Right ventricle myocardium superior (tissue), 1 donor: ENCODE results near the gene DOK7. TPM values are rescaled to one million over a fixed set of nuclear protein-coding genes. Genes with fewer than 3 reads are reported as not detected.

Experiments
- ATAC-seq: fragments of 200-7000 bp; cut with Tn5 transposase; one replicate; pipeline ENCODE4 v1.9.1; 2020; ENCODE audit warnings: mild to moderate bottlenecking; ENCODE audit not compliant: poor library complexity
- DNase-seq: peaks from one replicate; pipeline ENCODE4 v3.0.0-alpha.2; 2020
- intact Hi-C: fragments of 100-400 bp; cut with DNase I; formaldehyde crosslinking; loops from one replicate; pipeline ENCODE4 v1.11.2; 2022
- total RNA-seq: library from RNA; stranded (reverse); fragmentation: NEBNext Ultra II Directional; extraction: Animal tissue kit (Norgen Biotek cat#: 25700); gene quantifications from one replicate; pipeline ENCODE4 v1.2.1, GENCODE V29; 2021
- donor health status: DM: no; HTN: yes; CAD: no; lungs with severe emphysema.

DOK7 gene
- total RNA-seq, 1 donor from 2014 or later, result 33.7 TPM

DNA sequence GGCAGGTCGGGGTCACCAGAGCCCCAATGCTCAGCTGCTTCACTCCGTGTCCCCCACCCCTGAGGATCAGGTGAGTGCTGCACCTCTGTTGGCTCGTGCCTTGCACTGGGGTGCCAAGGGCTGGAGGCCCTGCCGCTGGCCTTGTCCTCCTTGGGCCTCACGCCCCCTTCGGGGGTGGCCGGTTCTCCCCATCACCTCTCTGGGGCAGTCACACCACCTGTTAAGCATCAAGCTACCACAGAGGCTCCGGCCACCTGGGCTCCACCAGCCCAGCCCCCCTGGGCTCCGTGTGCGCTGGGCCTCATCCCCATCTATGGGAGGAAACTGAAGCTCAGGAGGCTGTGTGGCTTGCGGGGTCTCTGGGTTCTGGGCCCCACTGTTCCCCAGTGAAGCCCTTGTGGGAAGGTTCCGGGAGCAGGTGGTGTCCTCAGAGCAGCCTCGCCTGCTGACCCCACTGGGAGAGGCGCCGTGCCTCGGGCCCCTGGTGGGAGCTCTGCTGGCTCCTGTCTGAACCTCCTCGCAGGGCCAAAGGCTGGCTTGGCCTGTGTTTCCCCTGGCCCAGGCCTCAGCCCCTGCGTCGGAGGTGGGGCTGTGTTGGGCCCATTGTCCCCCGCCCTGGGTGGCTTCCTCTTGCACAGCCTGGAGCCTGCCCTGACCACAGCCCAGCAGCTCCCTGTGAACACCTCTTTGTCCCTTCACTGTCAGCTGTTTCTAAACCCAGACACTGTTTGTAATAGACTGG is 30.8 kb downstream of the DOK7 start:
- ATAC-seq, result no peak
- intact Hi-C loops, result no loop called here
- DNase-seq, result no peak

DNA sequence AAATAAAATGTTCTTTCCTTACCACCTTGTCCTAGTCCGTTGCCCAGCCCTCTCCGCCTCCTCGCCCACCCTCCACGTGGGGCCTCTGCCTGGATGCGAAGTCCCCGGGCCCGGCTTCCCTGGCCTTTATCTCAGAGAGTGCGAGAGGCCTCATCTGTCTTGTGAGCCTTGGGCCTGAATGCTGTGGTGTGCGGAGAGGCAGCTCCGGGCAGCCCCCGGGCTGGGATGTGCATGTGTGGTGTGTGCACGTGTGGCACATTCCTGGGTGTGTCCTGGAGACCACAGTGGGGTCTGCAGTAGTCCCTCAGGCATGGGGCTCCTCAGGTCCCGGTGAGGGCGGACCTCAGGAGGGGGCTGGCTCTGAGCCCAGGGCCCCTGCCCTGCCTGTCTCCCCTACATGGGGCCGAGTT is 31.4 kb downstream of the DOK7 start:
- ATAC-seq (no peak), DNase-seq (no peak)
- intact Hi-C loops, result no loop called here

DNA sequence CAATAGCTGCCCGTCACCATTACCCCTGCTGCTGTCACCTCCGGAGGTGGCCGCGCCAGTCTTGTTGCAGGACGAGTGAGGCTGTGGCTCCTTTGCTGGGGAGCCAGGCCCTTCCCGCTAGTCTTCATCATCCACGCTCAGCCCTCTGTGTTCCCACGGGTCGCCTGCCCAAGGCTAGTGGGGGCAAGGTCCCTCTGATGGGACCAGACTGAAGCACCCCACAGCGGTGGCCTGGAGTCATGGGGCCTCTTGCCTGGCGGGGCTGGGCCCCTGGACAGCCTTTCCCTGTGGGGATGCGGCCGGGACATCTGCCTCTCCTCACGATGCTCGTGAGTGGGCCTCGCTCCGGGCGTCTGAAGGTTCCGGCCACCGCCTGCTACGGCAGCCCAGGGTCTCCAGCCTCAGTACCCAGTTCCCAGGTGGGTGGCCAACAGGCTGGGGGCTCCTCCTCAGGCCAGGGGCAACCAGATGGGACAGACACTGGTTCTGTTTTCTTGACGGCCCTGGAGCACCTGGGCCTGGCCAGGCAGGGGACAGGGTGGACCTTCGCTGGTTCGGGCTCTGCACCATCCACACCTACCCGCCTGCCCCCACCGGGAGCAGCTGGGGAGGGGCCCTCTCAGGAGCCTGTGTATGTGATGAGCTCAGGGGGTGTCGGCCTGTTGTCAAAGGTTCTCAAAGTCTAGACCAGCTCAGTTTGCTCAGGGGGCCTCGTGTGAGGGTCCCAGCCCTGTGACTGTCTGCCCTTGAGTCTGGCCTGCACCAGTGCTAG is 32.3 kb downstream of the DOK7 start:
- no peak for DNase-seq
- no peak for ATAC-seq
- intact Hi-C loops, result no loop called here

DNA sequence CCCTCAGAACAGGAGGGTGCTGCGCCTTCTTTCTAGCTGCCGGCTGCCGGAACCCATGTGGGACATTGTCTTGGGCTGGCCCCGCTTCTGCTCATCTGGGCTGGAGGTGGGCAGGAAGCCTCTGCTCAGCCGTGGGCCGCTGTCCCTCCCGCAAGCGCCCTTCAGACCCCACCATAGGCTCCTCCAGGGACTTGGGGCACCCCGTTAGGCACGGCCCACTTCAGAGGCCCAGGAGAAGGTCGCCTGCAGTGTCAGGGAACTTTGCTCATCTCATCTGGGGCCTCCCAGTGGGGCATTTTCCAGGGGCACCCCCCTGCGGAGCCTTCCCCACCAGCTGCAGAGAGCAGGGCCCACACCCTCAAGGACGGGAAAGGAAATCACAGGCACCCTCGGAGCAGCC is 32.9 kb downstream of the DOK7 start:
- ATAC-seq (no peak), DNase-seq (no peak)
- intact Hi-C loops, result no loop called here

DNA sequence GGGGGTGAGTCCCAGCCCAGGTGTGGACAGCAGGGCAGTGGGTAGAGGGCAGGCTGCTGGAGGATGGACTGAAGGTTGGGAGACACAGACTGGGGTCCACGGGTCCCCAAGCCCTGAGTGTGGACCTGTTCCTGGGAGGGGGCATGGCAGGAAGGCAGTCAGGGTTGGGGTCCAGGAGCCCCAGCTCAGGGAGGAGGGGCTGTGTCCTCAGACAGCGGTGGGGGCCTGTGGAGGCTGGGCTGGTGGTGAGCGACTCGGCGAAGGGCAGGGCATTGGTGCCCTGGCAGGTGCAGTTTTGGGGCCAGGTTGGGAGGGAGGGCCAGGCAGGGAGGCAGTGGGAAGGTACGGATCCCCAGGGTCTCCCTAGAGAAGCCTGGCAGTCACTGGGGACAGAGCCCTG is 34.0 kb downstream of the DOK7 start:
- ATAC-seq, result no peak
- intact Hi-C loops, result no loop called here
- no peak for DNase-seq

DNA sequence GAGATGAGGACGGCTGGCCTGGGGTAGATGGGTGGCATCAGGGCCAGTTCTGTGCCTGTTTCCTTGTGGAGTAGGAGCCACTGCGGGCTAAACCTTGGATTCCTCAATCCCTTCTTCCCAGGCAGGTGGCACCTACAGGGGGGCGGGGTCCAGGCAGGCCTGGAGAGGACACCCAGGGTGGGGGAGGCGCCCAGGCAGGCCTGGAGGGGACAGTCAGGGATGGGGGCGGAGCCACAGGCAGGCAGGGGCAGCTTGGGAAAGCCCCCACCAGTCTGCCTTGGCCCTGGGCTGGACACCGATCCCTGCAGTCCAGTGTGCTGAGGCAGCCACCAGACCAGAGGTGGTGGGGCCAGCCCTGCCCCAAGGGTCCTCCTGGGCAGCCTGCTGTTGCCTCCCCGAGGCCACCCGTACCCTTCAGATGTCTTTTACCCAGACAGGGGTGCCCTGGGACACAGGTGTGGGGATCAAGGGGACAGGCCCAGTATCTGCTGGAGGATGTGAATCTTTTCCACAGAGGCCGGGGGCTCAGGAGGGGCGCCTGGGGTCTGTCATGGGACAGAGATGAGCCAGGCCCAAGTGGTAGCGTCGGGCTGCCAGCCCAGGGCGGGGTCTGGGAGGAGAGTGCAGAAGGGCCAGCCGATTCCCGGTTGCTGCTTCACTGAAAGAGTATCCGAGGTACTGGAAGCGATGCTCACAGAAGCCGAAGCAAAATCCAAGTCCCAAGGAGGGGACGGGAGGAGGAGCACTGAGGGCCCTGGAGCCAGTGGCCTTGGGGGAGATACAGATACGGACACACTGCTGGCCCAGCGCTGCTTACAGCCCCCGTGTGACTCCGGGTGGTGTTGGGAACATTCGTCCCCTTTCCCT is 34.6 kb downstream of the DOK7 start:
- DNase-seq, result no peak
- no peak for ATAC-seq
- intact Hi-C loops, result no loop called here

DNA sequence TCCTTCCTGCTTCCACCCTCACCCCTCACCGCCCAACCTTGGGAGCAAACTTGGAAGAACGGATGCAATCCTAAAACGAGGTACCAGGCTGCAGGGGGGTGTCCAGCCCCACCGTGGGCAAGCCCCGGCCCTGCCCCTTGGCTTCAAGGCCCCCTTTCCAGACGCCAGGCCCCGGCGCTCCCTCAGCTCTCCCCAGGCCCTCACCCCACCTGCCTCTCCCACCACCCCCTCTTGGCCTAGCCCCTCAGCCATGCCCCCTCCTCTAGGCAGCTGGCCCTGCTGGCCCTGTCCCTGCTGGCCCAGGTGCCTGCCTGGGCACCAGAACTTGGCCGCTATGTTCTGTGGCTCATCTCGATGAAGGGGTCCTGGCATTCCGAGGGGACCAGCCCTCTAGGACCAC is 35.3 kb downstream of the DOK7 start:
- intact Hi-C loops, result no loop called here
- ATAC-seq (no peak), DNase-seq (no peak)

DNA sequence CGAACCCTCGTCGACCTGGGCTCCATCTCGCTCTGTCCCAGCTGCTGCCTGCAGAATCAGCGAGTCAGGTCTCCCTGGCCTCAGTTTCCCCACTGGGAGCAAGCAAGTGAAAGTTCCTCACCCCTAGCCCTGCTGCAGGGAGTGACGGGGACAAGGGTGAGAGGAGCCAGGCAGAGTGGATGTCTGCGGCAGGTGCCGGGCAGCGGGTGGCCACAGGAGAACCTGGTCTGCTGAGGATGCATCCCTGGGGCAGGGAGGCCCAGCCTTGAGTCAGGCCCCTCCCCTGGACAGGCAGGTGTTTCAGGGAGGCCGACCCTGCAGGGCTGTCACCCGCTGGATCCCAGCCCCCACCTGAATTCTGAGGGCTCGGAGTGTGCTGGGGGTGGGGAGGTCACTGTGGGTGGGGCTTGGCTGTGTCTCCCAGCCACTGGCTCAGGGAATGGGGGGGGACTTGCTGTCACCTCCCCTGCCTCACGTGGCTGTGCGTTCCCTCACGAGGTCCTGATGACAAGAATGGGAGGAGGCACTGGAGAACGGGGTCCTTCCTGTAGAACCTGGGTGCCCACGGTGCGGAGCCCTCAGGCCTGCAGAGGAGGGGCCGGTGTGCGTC is 35.9 kb downstream of the DOK7 start:
- ATAC-seq, result no peak
- intact Hi-C loops, result no loop called here
- no peak for DNase-seq

DNA sequence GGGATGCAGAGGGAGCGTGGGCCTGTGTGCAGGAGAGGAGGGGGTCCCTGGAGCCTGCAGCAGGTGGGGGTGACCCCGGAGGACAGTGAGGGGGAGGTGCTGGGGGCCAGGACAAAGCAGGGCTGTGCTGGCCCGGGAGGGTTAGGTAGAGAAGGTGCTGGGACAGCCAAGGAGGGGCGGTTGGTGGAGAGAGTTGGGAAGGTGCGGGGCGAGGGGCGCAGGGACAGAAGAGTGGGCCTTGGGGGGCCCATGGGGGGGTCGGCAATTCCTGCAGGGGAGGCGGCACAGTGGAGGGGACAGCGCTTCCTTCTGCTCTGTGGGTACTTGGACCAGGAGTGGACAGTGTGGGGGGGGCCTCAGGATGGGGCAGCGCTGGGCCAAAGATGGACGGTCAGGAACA is 36.6 kb downstream of the DOK7 start:
- intact Hi-C loops, result no loop called here
- DNase-seq, result no peak
- ATAC-seq, result no peak

DNA sequence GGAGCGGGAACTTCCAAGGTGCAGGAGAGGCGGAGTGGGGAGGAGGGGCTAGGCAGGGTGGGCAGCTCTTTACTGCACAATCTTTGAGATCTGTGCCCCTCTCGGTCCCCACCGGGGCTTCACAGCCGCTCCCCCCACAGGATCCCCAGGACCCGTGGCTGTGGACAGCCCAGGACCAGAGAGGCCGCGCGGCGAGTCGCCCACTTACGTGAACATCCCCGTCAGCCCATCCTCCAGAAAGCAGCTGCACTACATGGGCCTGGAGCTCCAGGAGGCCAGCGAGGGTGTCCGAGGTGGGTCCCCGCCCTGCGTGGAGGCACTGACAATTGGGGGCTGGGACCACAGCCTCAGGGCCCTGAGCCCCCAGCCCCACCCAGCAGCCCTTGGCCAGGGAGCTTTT is 37.0 kb downstream of the DOK7 start:
- no peak for DNase-seq
- ATAC-seq, result no peak
- intact Hi-C loops, result no loop called here

DNA sequence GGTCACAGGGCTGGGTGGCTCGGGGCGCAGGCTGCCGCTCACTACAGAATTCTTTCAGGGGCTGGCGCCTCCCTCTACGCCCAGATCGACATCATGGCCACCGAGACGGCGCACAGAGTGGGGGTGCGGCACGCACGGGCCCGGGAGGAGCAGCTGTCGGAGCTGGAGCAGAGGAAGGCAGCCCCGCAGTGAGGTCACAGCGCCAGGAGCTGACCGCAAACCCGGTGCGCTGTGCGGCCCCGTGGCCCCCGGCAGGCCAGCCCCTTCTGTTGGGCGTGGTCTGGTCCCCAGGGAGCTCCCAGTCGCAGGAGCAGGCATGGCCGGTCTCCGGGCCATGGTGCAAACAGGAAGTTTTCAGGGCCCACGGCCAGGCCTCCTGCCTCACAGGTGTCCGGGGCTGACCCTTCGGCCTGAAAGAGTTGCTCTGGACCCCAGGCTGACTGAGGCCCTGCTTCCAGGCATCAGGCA is 37.6 kb downstream of the DOK7 start:
- ATAC-seq (peak; percentile 3), DNase-seq (no peak)
- intact Hi-C loops, result no loop called here

DNA sequence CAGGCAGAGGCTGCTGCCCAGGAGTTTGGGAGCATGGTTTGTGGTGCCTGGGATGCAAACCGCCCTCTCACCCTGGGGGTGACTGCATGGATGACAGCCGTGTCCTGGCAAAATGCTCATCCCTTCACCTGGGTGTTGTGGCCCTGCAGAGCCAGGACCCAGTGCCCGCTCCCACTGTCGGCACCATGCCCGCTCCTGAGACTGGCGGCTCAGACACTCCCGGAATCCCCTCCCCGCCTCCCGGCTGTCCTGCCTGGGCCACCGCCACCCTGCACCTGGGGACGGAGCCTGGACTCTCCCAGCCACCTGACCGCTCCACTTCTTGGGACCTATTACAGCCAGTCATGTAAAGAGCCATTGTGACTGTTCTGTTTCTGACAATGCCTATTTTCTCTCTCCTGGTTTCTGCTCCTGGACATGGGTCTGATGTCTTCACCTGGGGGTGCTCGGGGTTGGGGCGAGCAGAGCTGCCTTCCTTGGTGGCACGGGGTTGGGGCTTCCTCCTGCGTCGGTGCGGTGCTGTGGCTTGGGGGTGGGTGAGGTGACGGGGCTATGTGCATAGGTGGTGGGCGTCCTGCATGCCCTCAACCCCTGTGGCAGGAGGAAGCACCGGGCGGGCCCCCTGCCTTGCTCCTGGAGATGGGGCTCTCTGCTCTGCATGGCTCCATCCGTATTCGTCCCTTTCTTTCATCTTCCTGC is 38.2 kb downstream of the DOK7 start:
- no peak for ATAC-seq
- intact Hi-C loops, result no loop called here
- DNase-seq, result no peak

DNA sequence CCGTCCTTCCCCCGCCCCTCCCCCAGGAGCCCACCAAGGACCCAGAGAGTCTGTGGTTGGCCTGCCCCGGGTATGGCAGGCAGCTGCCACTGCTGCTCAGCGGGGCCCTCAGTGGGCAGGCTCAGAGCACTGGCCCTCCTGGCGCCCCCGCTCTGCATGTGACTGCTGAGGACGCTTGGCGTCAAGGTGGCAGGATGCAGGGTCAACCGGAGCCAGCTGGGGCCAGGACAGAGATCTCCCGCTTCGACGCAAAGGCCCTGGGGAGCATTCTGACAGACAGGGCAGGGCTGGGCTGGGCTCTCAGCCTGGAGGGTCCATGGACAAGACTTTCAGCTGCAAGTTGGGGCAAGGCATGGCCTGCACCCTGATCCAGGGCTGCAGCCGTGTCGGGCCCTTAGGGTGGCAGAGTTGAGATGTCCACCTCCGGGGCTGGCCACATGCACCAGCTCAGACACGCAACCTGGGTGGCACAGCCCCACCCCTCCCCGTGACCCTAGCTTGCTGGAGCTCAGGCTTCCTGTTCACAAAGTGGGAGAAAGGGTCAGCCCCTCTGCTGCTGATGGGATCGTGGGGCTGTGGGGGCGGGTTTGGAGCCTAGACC is 38.8 kb downstream of the DOK7 start:
- DNase-seq, result no peak
- ATAC-seq, result peak; percentile 11
- intact Hi-C loops, result no loop called here

DNA sequence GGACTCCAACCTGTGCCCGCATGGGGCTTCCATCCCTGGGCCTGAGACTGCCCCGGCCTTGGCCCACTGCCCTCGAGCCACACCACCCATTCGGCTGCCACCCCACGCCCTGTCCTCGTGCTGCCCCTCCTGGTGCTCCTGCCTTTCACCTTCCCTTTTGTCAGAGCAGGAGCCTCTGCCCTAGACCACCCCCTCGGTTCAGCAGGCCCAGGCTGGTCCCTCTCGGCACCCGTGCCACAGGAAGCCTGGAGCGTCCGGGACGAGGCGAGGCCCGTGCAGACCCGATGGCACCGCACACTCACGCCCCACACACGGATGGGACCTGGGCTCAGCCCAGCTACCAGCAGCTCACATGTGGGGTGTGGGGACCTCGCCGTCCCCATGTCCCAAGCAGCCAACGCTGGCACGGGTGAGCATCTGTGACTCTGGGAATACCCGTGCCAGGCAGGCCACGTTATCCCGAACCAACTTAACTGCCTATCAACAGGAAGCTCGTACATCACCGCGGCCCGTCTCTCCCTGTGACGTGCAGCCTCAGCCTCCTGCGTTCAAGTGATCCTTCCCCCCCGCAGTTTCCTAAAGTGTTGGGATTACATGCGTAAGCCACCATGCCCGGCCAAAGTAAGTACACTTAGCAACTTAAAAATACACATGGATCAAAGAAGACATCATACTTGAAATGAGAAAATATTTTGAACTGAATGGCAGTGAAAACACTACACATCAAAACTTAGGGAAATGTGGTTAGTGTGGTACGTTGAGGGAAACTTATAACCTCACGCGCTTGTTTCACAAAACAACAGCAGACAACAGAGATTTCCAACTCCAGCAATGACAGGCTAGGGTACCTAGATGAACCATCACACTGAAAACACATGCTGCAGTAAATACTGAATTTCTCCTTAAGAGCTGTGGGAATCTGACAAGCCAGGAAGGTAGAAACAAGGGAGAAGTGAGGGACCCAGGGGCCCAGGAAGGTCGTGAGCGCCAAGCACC is 40.1 kb downstream of the DOK7 start:
- intact Hi-C loops, result no loop called here
- DNase-seq (no peak), ATAC-seq (peak; percentile 2)

DNA sequence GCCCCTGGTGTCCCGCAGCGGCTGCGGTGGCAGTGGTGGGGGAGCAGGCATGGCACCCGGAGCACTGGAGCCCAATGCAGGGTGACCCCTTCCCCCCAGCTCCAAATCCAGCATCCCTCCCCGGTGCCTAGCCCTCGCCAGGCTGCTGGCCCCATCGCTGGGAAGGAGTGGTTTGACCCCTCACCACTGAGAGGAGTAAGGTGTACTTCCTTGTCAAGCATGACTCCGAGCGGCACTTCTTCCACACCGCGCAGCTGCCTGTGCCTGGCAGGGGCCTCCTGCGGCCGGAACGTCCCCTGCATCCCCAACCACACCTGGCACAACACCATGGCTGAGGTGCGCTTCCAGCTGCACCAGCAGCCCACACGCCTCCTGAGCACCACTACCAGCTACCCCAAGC is 42.1 kb downstream of the DOK7 start:
- intact Hi-C loops, result no loop called here
- ATAC-seq (no peak), DNase-seq (no peak)

DNA sequence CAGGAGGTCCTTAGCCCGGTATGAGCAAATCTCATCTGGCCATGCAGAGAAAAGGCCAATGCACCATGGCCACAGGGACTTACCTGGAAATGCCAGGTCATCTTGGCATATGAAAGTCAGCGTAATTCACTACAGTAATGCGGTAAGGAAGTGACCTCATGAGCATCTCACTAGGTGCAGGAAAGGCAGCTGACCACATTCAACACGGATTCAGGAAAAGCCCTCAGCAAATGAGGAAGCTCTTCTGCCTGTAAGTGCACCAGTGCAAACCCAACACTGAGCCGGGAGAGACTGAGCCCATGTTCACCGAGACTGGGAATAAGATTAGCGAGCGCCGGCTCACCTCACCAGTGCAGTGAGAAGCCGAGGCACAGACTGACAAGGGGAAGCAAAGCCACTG is 45.4 kb downstream of the DOK7 start:
- no peak for DNase-seq
- ATAC-seq, result no peak
- intact Hi-C loops, result no loop called here

DNA sequence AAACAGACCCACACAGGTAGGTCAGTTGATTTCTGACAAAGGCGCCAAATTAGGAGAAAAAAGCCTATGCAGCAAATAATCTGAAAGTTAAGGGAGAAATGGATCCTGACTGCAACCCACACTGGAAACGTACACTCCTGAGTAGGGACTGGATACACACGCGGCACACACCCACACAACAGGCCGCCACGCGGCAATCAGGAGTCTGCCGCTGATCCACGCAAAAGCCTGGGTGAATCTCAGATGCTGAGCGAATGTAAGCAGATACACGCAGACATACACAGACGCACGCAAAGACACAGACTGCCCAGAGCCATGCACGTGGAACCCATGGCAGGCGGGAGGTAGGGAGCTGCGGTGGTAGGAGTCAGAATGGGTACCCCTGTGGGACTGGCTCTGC is 47.4 kb downstream of the DOK7 start:
- ATAC-seq (no peak), DNase-seq (no peak)
- intact Hi-C loops, result loop anchor here (10.0 kb wide), 1 partner anchor 166 kb away; no protein-coding TSS in a partner anchor
